H1 (cell line): ENCODE measurements around the gene NAIF1. TPM values are rescaled to one million over a fixed set of nuclear protein-coding genes. Genes with fewer than 3 reads are reported as not detected.

Experiments
- CREB1 ChIP-seq: IDR thresholded peaks from 2 replicates; pipeline ENCODE4 v1.6.1; 2012; ENCODE audit warnings: inconsistent platforms
- E2F6 ChIP-seq: IDR thresholded peaks from 2 replicates; pipeline ENCODE4 v1.6.1; 2012; ENCODE audit warnings: inconsistent platforms
- polyA plus RNA-seq, 7 experiments: library from polyadenylated mRNA; depleted of rRNA in 3 of 7; stranded (reverse) in 5 of 7; unstranded in 2 of 7; fragments of >200 nt in 5 of 7; fragments of 200-250 nt in 2 of 7; gene quantifications; 1 replicate in 5 of 7; 2 replicates in 1 of 7; 4 replicates in 1 of 7; pipeline versions ENCODE4 v1.2.1 to v1.2.3, GENCODE V29; 2011 to 2013; ENCODE audit warnings: missing spikeins in 2 of 7, mixed read lengths in 2 of 7
- total RNA-seq: library from RNA; stranded (reverse); fragmentation: NEBNext Ultra II Directional; extraction: Animal tissue kit (Norgen Biotek cat#: 25700); gene quantifications from 2 replicates; pipeline ENCODE4 v1.2.1, GENCODE V29; 2021

The NAIF1 gene
- total and polyA plus RNA-seq, 2 of the 8 experiments (the other 6 are each of a cell fraction or from before 2014, with no cell fraction given), result 8.7 to 9.0 TPM

DNA sequence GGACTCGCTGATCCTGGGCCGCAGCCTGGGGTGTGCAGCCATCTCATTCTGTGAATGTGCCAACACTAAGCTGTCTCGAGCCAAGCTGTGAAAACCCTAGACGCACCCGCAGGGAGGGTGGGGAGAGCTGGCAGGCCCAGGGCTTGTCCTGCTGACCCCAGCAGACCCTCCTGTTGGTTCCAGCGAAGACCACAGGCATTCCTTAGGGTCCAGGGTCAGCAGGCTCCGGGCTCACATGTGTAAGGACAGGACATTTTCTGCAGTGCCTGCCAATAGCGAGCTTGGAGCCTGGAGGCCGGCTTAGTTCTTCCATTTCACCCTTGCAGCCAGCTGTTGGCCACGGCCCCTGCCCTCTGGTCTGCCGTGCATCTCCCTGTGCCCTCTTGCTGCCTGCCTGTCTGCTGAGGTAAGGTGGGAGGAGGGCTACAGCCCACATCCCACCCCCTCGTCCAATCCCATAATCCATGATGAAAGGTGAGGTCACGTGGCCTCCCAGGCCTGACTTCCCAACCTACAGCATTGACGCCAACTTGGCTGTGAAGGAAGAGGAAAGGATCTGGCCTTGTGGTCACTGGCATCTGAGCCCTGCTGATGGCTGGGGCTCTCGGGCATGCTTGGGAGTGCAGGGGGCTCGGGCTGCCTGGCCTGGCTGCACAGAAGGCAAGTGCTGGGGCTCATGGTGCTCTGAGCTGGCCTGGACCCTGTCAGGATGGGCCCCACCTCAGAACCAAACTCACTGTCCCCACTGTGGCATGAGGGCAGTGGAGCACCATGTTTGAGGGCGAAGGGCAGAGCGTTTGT is 40.5 kb upstream of the NAIF1 start (continued):
- TF ChIP-seq E2F6 (no peak), CREB1 (no peak)
